ENCODE data around the gene TYMP.

Gene TYMP

GRCh38 chr22:50482107-50483074, 47.4 kb downstream of the TYMP start:
- FAIRE-seq, result no peak

- no peak for FAIRE-seq
Measured at GRCh38 chr22:50481440-50482106, 48.2 kb downstream of the TYMP start, which contains the start of gene ADM2. TSS of gene ADM2 (plus strand) at chr22:50481543. CDS start at chr22:50481848, 305 bp downstream.

DNA sequence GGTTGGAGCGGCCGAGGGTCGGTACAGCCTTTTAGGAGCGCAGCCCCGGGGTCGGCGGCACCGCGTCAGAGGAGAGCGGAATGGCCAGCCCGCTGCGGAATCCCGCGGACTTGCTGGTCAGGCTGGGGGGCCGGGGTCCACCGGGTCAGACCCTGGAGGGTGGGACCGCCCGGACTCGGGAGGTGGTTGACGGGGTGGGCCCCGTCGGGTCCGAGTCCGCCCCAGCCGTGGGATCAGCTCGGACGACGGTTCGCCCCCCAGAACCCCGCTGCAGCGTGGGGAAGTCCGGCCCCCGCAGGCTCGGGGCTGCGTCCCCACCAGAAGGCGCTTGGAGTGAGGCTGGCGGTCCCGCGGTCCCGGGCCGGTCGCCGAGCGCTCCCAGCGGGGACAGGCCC, 48.8 kb downstream of the TYMP start:
- FAIRE-seq, result no peak

GRCh38 chr22:50479721-50480120, 50.1 kb downstream of the TYMP start:
- FAIRE-seq, result no peak

DNA sequence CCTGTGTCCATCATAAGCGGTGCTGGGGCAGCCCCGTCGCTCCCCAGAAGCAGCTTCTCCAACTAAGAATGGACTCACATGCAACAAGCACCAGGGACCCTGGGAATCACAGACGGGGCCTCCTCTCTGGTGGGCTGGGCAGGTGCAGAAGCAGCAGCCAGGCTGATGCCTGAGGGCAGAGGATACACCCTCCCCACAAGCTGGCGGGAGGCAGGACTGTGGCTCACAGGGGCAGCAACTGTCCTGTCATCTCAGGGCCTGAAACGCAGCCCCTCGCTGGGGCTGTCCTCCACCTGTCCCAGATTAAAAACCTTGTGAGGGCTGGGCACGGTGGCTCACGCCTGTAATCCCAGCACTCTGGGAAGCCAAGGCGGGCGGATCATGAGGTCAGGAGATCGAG, 51.9 kb downstream of the TYMP start:
- no peak for FAIRE-seq

DNA sequence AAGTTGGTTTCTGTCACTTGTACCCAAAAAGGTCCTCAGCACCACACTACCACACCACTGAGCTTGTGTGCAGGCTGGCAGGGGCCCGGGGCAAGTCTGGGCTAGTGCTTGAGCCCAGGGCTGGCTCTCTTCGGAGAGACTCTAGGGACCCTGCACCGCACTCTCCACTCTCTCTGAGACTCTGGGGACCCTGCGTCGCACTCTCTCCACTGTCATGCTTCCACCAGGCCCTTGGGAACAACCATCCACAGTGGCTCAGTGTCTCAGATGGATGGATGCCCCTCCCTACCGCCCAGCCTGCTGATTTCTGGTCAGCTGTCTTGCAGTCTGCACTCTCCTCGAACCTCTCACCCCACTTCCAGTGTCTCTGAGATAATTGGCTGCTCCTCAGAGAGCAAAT, 52.9 kb downstream of the TYMP start:
- no peak for FAIRE-seq

All from endometrium (tissue), 2 donors.